ENCODE results near the gene PTPN14. TPM values are rescaled to one million over a fixed set of nuclear protein-coding genes. Genes with fewer than 3 reads are reported as not detected.
A peak's percentile ranks its signal among the peaks of the same experiment; 100 is the strongest.

Gene PTPN14
- total RNA-seq, 1 experiment from 2014 or later = 88.4 TPM

GRCh38 chr1:214540324-214540723 lies 11.1 kb downstream of the PTPN14 start:
- H3K36me3 Mint-ChIP-seq = no peaks in the 10 kb centered on the region; the same call in 1 of the 2 replicates
- peaks cover 51% of the 10 kb centered on the region for H3K4me1 Mint-ChIP-seq
- H3K27ac Mint-ChIP-seq = peak overlapping the region; percentile 75
- DNase-seq (ENCODE audit: low spot score) = no peak
- no peak overlapping the region for H3K4me3 Mint-ChIP-seq
- CTCF ChIA-PET = interaction anchor here (0.6 to 1.3 kb wide), 4 partner anchors 10 to 208 kb away, joined by 3 to 5 read pairs (median 3); no protein-coding TSS in a partner anchor
- ATAC-seq = peak; percentile 61
- POLR2A ChIA-PET = interaction anchor here (3.5 kb wide), 1 partner anchor 11 kb away, joined by 30 read pairs; the partner anchor contains the start of gene PTPN14
- no peak for TF ChIP-seq USF1 (CRISPR knock-in tag; IDR thresholded peaks at IDR 0.05)
- no peak for TF ChIP-seq NR2C2 (CRISPR knock-in tag; IDR thresholded peaks at IDR 0.05)
- TF ChIP-seq JAZF1 (CRISPR knock-in tag; IDR thresholded peaks at IDR 0.05) = no peak
- no peak for TF ChIP-seq KAT7 (CRISPR knock-in tag; IDR thresholded peaks at IDR 0.05; ENCODE audit: borderline replicate concordance)
- no peak for TF ChIP-seq SOX15 (CRISPR knock-in tag; IDR thresholded peaks at IDR 0.05)
- no peak for TF ChIP-seq OVOL2 (CRISPR knock-in tag; IDR thresholded peaks at IDR 0.05; ENCODE audit: borderline replicate concordance)
- TF ChIP-seq ZNF425 (CRISPR knock-in tag; conservative IDR thresholded peaks at IDR 0.05) = no peak
- TF ChIP-seq NFE2L1 (CRISPR knock-in tag; IDR thresholded peaks at IDR 0.05) = no peak
- no peak for TF ChIP-seq ZNF512 (CRISPR knock-in tag; IDR thresholded peaks at IDR 0.05; ENCODE audit: borderline replicate concordance)
- no peak for TF ChIP-seq TEAD1 (CRISPR knock-in tag; IDR thresholded peaks at IDR 0.05)
- no peak for TF ChIP-seq HMGXB4 (CRISPR knock-in tag; IDR thresholded peaks at IDR 0.05)
- TF ChIP-seq IRF1 (CRISPR knock-in tag; IDR thresholded peaks at IDR 0.05) = no peak
- TF ChIP-seq STAT6 (CRISPR knock-in tag; conservative IDR thresholded peaks at IDR 0.05; ENCODE audit: low read depth) = no peak
- no peak for TF ChIP-seq ZSCAN18 (CRISPR knock-in tag; IDR thresholded peaks at IDR 0.05)
- no peak for TF ChIP-seq FOXP4 (CRISPR knock-in tag; IDR thresholded peaks at IDR 0.05)
- TF ChIP-seq SP1 (CRISPR knock-in tag; conservative IDR thresholded peaks at IDR 0.05) = no peak
- no peak for TF ChIP-seq ZNF317 (CRISPR knock-in tag; IDR thresholded peaks at IDR 0.05; ENCODE audit: borderline replicate concordance, low read depth)
- no peaks in the 10 kb centered on the region for H3K9me3 Mint-ChIP-seq
- no peaks in the 10 kb centered on the region for H3K27me3 Mint-ChIP-seq (ENCODE audit: low read depth)
